Gastrocnemius medialis (tissue), 4 donors: ENCODE measurements around the gene TPK1.

ENCODE experiments used
- CTCF ChIP-seq, 5 experiments: fragments of 450-650 bp in 3 of 5; fragments of 200-600 bp in 2 of 5; sonication (generic) in 2 of 5; IDR thresholded peaks in 4 of 5; conservative IDR thresholded peaks in 1 of 5; 1 replicate in 4 of 5; 2 replicates in 1 of 5; pipeline ENCODE4 v1.5.1; 2016 to 2019; ENCODE audit warnings: antibody characterized with exemption in 5 of 5, mild to moderate bottlenecking in 3 of 5, moderate library complexity in 3 of 5
- POLR2A ChIP-seq, 2 donors: fragments of 450-650 bp; IDR thresholded peaks; one replicate each; pipeline ENCODE4 v1.6.1; 2017; ENCODE audit warnings: antibody characterized with exemption in 2 of 2, mild to moderate bottlenecking in 2 of 2, moderate library complexity in 2 of 2

GRCh38 chr7:144796919-144797318, 38.9 kb downstream of the TPK1 start:
- no peak for TF ChIP-seq CTCF (IDR thresholded peaks at IDR 0.05 in 4 of 5, conservative IDR thresholded peaks at IDR 0.05 in 1 of 5)
- no peak for TF ChIP-seq POLR2A (IDR thresholded peaks at IDR 0.05)
